ENCODE data around the gene PILRA.

- TF ChIP-seq CTCF (IDR thresholded peaks at IDR 0.05) (no peak), SIN3A (IDR thresholded peaks at IDR 0.05; ENCODE audit: borderline replicate concordance, low read depth, low read length) (no peak), FOSL2 (IDR thresholded peaks at IDR 0.05; ENCODE audit: borderline replicate concordance, low read depth) (no peak), RAD21 (IDR thresholded peaks at IDR 0.05; ENCODE audit: low read length) (no peak), PBX3 (IDR thresholded peaks at IDR 0.05) (no peak), POLR2AphosphoS5 (IDR thresholded peaks at IDR 0.05; ENCODE audit: low read depth, low read length) (no peak), TAF1 (IDR thresholded peaks at IDR 0.05; ENCODE audit: borderline replicate concordance, low read depth, low read length) (no peak), JUND (IDR thresholded peaks at IDR 0.05) (no peak), EZH2phosphoT487 (IDR thresholded peaks at IDR 0.05; ENCODE audit: borderline replicate concordance, low read depth) (no peak), CHD2 (IDR thresholded peaks at IDR 0.05; ENCODE audit: low read length, partially characterized antibody) (no peak), ZBTB33 (IDR thresholded peaks at IDR 0.05; ENCODE audit: borderline replicate concordance, low read depth) (no peak), FOXM1 (IDR thresholded peaks at IDR 0.05; ENCODE audit: low read depth) (no peak), EP300 (IDR thresholded peaks at IDR 0.05; ENCODE audit: borderline replicate concordance in 1 of 2, low read depth in 1 of 2, low read length in 1 of 2) (no peak), REST (IDR thresholded peaks at IDR 0.05; ENCODE audit: low read depth, low read length) (no peak)
Observed at GRCh38 chr7:100360135-100360854, 13.0 kb upstream of the PILRA start.

Data from SK-N-SH (cell line).